Liver (tissue), 3 donors: ENCODE data around the gene SRGAP3.

Experiments
- CTCF ChIP-seq: fragments of 150-350 bp; IDR thresholded peaks from 2 replicates; pipeline ENCODE4 v1.5.1; 2017; ENCODE audit warnings: improper control_type of control experiment, low read depth, low read length; ENCODE audit not compliant: missing input control
- EGR1 ChIP-seq, 2 donors: IDR thresholded peaks; 2 replicates each; pipeline ENCODE4 v1.6.1; 2016 to 2018; ENCODE audit warnings: antibody characterized with exemption in 2 of 2, low read depth in 2 of 2
- FOXA2 ChIP-seq: IDR thresholded peaks from 2 replicates; pipeline ENCODE4 v1.6.1; 2016; ENCODE audit warnings: antibody characterized with exemption
- GABPA ChIP-seq, 2 donors: IDR thresholded peaks in 1 of 2; conservative IDR thresholded peaks in 1 of 2; 2 replicates each; pipeline ENCODE4 v1.6.1; 2016; ENCODE audit warnings: antibody characterized with exemption in 2 of 2, mild to moderate bottlenecking in 1 of 2, moderate library complexity in 1 of 2
- HNF4G ChIP-seq: IDR thresholded peaks from 2 replicates; pipeline ENCODE4 v1.6.1; 2016; ENCODE audit warnings: antibody characterized with exemption
- RAD21 ChIP-seq, 2 donors: IDR thresholded peaks; 2 replicates each; pipeline ENCODE4 v1.6.1; 2016; ENCODE audit warnings: antibody characterized with exemption in 2 of 2, mild to moderate bottlenecking in 2 of 2
- RXRA ChIP-seq, 2 donors: IDR thresholded peaks; 2 replicates each; pipeline ENCODE4 v1.6.1; 2017 to 2018; ENCODE audit warnings: antibody characterized with exemption in 2 of 2, mild to moderate bottlenecking in 1 of 2
- TAF1 ChIP-seq: conservative IDR thresholded peaks from 2 replicates; pipeline ENCODE4 v1.6.1; 2016; ENCODE audit warnings: antibody characterized with exemption, mild to moderate bottlenecking
- ZBTB33 ChIP-seq: IDR thresholded peaks from 2 replicates; pipeline ENCODE4 v1.6.1; 2016; ENCODE audit warnings: antibody characterized with exemption
- TF ChIP-seq, protein P1 (sequence below): IDR thresholded peaks from 2 replicates; pipeline ENCODE4 v1.6.1; 2016; ENCODE audit warnings: antibody characterized with exemption
- TF ChIP-seq, protein P2 (sequence below): IDR thresholded peaks from 2 replicates; pipeline ENCODE4 v1.6.1; 2016; ENCODE audit warnings: antibody characterized with exemption
- donor health status: healthy.
- donor health status: healthy.

DNA sequence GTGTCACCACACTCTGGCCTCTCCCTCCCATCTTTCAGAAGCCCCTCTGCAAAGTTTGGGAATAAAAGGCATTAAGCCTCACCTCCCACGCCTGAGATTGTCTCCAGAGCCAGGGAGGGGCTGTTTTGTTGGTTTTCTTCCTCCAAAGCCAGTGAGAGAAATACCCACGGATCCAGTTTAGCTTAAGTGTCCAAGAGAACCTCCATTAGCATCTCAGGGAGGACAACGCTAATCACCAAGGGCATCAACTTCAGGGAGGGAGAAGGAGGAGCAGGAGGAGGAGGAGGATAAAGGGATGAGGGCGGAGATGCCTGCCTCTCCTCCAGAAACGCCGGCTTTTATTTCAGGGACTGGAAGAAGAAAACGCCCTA lies 101.6 kb downstream of the SRGAP3 start:
- TF ChIP-seq RAD21 (IDR thresholded peaks at IDR 0.05) (no peak), EGR1 (IDR thresholded peaks at IDR 0.05; ENCODE audit: low read depth in 2 of 2) (no peak), CTCF (no peak), HNF4G (no peak), ZBTB33 (no peak), RXRA (IDR thresholded peaks at IDR 0.05) (no peak), FOXA2 (no peak), GABPA (IDR thresholded peaks at IDR 0.05 in 1 of 2, conservative IDR thresholded peaks at IDR 0.05 in 1 of 2) (no peak), TAF1 (no peak)
- TF ChIP-seq, protein P1, sequence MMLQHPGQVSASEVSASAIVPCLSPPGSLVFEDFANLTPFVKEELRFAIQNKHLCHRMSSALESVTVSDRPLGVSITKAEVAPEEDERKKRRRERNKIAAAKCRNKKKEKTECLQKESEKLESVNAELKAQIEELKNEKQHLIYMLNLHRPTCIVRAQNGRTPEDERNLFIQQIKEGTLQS: no peak
- TF ChIP-seq, protein P2, sequence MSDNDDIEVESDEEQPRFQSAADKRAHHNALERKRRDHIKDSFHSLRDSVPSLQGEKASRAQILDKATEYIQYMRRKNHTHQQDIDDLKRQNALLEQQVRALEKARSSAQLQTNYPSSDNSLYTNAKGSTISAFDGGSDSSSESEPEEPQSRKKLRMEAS: no peak
